HG02973 (cell line): ENCODE results near the gene PVALB.

Experiments used
- ATAC-seq: cut with Tn5 transposase; IDR thresholded peaks from one replicate; pipeline ENCODE4 v1.9.1; 2021; ENCODE audit warnings: moderate library complexity; ENCODE audit not compliant: unreplicated experiment

PVALB gene

DNA sequence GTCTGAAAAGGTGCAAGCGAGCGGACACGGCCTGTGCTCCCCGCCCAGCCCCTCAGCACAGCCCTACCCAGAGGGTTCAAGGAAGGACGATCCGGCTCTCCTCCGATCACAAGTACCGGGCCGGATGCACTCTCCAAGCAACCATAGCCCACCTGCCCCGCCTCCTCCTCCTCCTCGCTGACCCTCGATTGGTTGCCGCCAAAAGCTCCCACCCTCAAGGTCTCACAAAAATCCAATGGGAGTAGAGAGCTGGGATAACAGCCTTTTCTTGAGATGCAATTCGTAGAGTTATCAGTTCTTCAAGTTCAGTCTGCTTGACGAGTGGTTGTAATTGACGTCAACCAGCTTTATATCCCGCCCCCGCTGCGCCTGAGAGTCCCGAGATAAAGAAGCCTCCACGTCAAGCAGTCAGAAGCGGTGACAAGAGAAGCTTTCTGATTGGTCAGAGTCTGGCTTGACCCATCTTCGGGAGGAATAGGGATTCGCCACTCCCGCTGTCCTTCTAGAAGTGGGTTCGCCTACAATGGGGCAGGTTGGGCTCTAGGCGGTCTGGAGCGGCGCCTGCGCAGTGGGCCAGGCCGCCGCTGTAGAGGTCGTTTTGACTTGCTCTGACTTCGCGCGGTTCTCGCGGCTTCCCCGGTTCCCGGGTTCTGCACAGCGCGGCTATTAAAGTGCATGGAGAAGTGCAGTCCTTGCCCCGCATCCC lies 40.7 kb downstream of the PVALB start, which contains the start of gene IFT27:
Gene IFT27, minus strand, starts transcription at position 156 of the 706 bp plus-strand sequence. CDS start 412 bp downstream, outside the sequence.
- peak; percentile 82 for ATAC-seq

DNA sequence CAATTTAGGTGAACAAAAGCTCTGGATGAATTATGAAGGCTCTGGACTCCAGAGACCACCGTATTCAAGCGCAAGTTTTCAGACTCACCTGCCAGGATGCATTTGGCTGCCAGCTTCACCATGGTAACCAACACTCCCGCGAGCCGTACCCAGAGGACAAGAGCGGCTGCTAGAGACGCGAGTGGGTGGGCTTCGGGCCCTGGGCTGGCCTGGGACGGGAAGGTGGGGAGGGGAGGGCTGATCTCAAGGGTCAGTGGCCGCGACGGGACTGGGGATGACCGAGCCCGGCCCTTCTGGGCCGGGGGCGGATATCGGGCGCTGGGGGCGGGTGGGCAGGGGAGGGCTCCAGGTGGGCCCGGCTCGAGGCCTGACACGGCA lies 41.3 kb downstream of the PVALB start:
- ATAC-seq, result peak; percentile 3

DNA sequence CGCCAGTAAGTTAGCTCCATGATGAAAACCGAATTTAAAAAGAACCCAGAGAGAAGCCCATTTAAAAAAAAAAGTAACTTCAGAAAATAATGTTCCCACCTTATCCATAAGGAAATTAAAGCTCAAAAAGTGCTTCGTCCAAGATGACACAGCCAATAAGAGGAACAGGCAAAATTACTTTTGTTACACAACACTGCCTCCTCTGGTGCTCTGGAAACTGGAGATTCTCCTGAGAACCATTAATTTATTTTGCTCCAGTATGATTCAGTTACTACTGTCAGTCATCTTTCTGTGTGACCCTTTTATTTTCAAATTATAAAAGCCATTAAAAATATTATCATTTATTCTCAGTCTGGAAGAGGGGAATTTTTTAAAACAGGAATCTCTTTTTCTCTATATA lies 42.9 kb downstream of the PVALB start:
- ATAC-seq, result no peak

DNA sequence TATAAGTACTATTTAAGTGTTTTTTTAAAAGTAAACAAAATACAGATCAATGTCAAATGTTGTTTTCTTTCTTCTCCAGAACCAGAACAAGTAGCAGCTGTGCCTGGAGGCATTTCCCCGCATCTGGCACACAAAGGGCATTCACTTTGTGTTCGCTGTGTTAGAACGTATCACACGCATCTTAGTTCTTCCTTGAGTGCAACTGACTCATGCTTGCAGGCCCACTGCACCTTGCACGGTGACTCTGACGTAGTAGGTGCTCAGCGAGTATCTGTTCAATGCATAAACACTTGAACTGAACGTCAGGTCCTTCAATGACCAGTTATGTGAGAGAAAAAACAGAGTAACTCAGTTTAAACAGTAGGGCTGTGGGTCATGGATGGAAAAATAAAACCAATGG lies 44.4 kb downstream of the PVALB start:
- no peak for ATAC-seq

DNA sequence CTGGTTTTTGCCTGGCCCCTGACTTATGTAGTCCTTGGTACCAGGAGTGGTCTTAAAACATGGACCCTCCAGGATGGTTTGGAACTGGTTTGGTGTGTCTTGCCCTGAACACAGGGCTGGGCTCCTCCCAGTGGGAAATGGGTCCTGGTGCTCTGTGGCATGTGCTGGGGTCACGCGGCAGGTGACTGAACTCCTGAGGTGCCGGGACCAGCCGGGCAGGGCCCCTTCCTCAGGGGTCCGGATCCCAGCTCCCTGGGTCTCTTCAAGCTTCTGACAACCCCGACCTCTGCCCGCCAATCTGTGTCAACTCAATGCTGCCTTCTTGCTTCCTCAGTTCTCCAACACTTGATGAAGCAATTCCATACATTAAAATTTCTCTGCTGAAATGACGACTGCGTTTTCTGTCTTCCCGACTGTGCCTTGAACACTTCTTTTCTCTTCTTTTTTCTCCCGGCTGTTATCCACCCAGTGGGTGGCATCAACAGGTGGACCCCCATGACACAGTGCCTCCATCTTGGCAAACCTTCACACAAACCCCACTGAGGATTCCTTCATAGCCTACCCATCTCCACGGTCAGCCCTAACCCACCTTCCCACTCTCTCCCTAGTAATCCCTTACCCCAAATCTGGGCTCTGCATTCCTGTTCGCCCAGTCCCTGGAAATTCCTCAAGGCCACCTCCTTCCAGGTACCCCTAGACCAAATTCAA lies 45.3 kb downstream of the PVALB start:
- no peak for ATAC-seq

DNA sequence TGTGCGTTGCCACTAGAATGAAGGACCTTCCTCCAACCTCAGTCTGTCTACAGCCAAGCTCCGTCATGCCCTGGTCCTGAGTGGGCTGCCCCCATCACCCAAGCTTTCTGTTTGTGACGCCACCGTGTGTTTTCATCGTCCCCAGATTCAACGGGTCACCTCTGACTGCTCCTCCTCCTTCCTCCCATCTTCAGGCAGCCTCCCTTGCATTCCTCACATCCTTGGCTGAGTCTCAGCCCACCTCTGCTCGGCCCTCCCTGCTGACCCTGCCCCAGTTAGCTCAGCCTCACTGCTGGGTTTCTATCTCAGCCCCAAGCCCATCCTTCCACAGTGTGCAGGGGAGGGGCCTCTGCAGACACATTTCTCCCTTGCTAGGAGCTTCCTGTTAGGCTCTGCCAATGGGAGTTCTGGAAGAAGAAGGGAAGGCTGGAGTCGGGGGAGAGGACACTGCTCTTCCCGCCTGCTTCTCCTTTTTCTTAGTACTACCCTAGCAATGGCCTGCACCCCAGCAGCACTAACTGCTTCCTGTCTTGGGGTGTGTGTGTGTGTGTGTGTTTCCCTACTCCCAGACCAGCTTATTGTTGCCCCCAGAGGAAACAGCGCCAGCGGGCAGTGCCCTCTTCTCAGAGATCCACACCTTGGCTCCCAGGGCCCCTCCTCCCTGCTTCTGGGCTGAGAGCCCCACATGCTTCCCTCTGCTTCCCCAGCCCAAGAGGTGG lies 46.2 kb downstream of the PVALB start:
- no peak for ATAC-seq

DNA sequence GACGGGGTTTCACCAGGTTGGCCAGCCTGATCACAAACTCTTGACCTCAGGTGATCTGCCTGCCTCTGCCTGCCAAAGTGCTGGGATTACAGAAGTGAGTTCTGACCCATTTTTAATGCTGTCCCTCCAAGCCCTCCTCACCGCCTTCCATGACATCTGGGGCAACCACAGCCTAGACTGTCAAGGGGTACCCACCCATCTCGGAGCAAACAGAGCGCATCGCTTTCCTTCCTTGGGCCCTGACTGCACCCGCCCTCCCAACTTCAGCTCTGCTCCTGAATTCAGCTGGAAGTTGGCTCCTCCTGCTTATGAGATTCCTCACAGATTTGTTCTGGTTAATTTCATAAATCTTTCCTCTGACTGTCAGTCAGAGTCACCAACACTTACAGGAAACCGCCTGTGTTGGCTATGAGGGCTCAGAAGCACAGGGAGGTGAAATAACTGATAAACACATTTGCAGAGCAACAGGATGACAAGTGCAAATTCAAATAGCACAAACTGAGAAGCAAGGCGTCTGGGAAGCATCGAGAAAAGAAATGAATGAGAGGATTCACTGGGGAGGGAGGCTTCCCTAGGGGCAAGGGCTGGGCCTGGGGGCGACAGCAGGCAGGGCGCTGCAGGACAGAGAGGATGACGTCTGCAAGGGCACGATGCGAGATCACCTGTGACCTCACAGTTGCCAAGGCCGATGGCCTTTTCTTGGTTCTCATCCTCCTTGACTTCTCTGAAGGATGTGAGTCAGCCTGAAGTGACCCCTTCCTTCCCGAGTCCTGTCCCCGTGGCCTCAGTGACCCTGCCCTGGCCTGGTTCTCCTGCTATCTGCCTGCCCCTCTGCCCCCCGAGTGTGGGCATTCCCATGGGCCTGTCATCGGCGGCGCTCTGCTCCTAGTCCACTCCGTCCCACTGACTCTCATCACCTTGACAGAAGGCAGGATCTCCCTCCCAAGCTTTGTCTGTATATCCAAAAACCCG lies 47.0 kb downstream of the PVALB start:
- no peak for ATAC-seq

DNA sequence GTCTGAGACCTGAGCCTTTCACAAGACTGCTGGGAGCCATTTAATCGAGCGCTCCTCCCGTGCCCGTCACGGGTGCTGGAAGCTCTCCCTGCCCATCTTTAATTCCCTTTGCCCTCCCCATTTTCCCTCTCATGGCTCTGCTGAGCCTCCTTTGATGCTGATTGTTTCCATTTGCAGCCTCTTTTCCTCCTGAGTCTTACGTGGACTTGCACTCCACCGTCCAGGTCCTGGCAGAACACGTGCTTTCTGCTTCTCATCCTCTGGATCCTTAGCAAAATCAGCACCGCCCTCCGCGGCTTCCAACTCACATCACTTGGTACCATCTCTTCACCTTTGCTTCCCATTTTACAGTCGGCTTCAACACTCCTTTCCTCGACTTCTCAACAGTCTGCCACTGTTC lies 48.2 kb downstream of the PVALB start:
- no peak for ATAC-seq

DNA sequence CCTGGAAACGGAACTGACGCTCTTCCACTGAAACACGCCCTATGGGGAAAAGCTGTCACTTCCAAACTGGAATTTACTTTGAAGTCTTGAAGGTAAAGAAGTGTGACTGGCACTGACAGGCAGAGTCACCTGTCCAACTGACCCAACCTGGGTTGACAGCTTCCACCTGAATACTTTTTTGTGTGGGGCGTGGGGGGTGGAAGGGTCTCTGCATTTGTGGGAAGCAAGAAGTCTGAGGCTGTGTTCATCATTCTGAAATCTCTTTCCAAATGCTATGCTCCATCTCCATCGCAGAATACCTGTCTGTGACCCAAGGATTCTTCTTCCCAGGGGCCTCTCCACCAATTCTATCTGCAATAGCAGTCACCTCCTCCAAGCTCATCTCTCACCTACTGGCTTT lies 48.7 kb downstream of the PVALB start:
- no peak for ATAC-seq

DNA sequence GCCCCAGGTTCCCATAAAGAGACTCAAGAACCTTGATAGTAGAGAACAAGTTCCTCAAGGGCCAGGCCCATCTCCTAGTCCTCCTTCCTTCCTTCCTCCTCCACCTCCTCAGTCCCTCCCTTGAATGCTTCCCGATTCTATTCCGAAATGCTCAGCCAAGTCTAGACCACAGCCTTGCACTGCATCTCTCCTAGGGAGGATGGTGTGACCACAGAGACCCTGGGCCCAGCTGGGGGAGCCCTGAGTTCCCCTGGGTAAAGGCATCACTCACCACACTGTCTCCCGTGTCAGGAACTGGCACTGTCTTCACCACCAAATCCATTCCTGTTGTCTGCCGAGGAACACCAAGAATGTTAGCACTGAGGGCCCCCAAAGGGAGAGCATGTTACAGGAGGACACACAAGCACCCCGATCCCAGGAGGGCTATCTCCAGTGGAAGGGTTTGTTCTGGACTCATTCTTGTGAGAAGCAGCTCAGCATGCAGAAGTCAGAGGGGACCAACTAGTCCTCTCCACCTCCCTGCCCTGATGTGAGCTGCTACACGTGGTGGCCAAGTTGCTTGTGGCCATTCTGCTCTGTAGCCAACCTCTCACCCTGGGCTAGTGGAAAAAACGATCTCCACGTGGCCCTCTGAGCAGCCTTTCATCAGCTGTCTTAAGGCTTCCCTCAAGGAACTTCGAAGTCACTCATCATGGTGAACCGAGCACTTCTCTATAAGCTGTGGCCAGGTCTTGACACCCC lies 49.6 kb downstream of the PVALB start:
- no peak for ATAC-seq

DNA sequence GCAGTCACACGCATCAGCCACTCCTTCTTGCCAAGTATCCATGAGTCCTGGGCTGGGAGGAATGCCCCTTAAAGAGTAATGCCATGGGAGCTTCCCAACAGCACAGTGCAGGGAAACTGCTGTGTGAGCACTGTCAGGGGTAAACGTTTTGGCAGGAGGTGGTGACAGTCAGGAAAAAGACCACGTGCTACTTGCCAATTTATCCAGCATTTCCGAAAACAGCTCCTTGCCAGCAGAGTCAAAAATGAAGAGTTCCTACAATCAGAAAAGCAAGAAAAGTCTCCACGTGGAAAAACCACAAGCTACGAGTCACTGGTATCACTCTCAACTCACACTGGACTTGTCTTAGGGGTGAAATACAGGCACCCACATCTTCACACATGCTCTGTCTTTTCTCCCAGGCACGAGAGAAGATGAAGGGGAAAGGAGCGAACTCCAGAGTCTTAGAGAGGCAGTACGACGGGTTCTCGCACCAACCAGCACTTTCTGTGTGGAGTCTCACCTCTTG lies 50.8 kb downstream of the PVALB start:
- ATAC-seq, result no peak

DNA sequence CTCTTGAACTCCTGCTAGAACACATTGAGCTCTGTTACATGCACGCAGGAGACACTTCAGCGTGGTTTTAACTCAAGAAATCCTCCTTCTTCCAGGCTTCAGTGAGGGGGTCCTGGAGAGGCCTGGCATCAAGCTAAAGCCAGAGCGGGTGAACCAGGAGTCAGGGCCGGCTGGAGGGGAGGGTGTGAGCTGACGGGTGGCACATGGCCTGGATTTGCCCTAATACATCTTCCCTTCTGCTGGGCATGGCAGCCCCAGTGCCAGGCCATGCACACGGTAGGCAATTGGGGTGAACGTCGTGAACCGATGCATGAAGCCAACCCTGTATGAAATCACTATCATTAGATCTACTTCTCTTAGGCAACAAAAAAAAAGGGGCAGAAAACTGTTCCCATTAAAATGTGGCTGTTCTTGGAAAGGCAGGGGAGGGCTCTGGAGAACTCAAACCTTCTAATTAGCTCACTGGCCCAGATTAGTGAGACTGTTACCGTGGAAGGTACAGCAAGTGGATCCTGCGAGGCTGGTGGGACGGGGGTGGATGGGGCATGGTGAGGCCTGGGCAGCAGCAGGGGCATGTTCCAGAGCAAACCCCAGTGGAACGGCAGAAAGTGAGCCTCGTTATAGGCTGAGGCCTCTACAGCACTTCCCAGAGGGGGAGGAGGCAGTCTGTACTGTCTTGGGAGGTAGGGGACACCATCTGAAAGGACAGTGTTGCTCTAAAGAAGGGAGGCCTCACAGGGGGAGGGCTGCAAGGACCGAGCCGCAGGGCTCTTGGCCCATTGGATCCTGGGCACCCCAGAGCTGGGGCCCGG lies 51.5 kb downstream of the PVALB start:
- no peak for ATAC-seq

DNA sequence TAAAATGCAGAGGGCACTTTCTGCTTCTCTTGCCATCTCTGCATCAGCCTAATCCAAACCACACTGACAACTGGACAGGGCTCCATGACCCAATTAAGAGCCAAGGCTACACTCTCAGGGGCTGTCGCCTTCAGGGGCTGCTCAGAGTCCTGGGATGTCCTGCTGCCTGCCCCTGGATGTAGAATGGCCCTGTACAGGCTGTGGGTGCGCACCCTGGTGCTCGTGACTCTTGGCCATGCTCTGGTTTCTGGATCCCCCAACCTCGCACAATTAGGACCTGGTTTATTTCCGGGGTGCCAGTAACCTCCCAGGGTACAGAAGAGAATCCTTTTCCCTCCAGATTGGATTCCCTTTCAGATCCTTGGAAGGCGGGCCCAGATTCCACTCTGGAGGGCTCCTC lies 52.2 kb downstream of the PVALB start:
- ATAC-seq, result no peak

DNA sequence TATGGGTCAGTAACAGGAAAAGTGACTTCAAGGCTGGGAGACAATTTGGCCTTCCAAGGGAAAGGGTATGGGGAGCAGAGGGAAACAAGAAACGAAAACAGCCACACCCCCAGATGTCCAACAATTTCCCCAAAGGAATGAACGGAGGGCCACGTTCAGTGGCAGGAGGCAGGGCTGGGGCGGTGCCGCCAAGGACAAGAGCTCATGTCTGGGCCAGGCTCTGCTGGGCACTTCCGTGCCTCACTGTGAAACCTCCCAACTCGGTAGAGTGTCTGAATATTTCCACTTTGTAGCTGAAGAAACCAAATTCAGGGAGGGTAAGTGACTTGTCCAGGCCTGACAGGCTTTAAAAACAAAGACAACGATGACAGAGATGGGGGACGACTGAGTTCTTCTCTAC lies 52.8 kb downstream of the PVALB start:
- no peak for ATAC-seq

DNA sequence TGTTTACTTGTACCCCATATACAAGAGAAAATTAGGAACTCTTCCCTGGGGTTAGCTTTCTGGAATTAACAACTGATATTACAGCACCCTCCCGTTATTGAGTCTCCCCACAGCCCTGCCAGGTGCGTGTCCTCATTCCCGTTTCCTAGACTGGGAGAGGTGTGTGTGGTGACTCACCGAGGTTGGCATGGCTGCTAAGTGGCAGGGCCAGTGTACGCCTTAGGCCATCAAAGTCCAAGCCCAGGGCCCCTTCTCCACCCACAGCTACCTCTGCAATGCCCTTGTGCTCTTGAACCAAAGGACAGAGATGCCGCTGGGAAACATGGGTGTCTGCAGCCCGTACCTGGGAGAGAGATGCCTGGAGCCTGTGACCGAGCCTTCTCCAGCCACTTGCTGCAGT lies 53.3 kb downstream of the PVALB start:
- ATAC-seq, result no peak

DNA sequence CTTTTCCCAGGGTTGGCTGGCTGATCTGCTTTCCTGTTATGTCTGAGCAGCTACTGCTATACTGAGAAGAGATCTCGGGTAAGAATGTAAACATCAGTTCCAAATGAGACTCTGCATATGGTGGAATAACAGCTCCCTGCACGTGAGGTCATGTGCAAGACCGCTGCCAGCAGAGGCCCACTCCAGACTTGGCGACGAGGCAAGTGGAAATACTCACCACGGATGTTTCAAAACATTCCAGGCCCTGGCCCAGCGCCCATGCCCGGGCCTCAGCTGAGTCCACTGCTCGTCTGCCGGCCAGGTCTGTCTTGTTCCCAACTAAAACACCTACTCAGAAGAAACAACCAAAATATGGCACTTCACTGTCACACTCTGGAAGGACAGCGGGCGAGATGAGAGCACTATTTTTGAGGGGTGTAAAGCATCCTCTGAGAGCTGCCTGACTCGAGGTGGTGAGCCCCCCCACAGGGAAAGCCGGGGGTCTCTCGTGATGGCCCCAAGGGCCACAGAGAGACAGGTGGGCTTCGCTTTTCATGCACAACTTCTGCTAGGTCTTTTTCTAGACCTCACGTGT lies 54.1 kb downstream of the PVALB start:
- no peak for ATAC-seq

DNA sequence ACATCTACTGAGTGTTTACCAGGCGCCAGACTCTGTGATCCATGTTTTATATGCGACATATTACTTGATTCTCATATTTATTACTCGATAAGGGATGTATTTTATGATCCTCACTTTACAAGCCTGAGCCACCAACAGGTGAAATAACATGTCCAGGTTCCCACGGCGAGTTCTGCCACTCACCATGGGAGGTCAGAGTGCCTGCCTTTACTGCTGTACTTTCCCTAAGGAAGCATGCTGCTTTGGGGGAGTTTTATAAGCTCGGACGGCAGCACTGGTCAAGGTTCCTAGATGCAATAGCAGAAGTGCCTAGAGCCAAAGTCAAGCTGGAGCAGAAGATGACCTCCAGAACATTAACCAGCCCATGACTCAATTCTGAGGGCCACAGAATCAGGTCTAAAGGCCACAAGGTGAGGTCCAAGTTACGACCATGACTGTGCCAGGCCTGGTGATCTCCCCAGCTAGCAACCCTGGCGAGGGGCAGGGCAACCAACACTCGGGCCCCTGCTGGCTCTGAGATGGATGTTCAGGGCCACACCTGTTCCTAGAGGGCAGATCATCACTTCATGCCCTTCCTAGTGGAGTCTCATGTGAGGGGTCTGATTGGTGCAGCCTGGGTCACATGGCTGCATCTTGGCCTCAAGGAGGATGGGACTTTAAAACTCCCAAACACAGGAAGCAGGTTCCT lies 55.1 kb downstream of the PVALB start:
- no peak for ATAC-seq

DNA sequence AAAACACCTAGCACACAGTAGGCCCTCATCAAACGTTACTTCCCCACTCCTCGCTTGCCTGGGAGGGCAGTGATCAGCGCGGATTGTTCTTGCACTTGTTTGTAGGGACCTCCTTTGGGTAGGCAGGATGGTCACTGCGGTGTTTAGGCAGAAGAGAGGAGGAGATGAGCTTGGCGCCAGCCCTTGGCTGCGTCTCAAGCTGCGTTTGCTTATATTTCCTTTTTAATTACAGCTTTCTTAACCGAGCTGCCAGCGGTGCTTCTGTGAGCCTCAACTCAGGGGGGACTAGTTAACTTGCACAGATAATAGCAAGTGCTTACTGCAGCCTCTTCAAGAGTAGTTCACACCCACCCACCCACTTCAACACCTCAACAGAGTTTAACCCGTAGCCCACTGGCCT lies 56.0 kb downstream of the PVALB start:
- no peak for ATAC-seq
